GM12801 (cell line): ENCODE results near the gene CLINT1.

Experiments
- CTCF ChIP-seq: IDR thresholded peaks from one replicate; pipeline ENCODE4 v1.5.1; 2011; ENCODE audit warnings: control low read depth; ENCODE audit not compliant: insufficient read length; ENCODE audit errors: extremely low read depth

CLINT1 gene

DNA sequence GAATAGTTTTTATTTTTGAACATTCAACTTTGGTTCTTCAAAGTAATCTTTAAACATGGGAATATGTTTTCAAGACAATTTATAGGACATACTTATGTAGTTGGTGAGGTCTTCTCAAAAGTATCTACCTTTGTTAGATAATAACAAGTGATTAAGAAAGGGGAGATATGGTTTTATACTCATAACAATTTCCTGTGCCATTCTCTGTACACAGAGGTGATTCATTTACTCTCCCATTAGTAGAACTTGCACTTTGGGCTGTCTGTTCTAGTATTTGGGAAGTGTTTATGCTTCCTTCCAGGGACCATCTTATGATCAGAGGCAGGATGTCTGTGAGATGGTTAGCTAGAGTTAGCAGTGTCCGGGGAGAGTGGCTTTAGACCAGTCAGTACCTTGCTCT is 100.2 kb downstream of the CLINT1 start:
- no peak for TF ChIP-seq CTCF

DNA sequence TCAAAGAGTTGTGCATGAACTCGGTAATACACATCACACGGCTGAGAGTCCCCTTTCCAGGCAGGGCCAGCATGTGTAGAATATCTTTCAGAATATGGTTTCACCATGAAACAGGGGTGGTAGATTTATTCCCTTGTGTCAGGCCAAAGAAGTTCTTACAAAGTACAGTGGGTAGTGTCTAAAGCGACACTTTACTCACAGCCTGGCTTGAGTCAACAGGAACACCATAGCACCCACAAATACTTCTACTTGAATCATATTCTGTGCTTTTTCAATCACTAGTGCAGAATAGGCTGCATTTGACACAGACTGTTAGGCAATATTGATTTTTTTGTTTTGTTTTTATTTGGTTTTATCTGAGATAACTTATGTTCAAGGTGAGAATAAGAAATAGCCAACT is 102.8 kb downstream of the CLINT1 start:
- TF ChIP-seq CTCF, result no peak

DNA sequence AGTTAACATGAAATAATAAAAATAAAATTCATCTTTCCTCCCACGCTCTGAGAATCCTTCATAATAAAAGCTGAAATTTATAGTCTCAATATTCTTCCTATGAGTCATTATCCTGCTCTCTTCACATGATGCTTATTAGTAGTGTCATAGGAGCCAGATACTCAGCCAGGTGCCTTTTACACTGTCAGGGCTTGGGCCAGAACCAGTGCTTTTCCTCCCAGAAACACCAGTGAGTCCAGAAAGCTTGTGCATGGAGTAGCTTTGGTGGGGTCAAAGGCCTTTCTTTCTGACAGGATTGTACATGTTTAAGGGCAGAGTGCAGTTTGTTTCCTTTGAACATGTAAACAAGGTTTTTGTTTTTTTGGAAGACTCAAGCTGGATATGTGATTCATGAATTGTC is 108.6 kb downstream of the CLINT1 start:
- TF ChIP-seq CTCF, result no peak

GRCh38 chr5:157749462-157749799 is 109.5 kb downstream of the CLINT1 start:
- no peak for TF ChIP-seq CTCF

- TF ChIP-seq CTCF, result no peak
Observed at GRCh38 chr5:157748760-157749461, 110.0 kb downstream of the CLINT1 start.

DNA sequence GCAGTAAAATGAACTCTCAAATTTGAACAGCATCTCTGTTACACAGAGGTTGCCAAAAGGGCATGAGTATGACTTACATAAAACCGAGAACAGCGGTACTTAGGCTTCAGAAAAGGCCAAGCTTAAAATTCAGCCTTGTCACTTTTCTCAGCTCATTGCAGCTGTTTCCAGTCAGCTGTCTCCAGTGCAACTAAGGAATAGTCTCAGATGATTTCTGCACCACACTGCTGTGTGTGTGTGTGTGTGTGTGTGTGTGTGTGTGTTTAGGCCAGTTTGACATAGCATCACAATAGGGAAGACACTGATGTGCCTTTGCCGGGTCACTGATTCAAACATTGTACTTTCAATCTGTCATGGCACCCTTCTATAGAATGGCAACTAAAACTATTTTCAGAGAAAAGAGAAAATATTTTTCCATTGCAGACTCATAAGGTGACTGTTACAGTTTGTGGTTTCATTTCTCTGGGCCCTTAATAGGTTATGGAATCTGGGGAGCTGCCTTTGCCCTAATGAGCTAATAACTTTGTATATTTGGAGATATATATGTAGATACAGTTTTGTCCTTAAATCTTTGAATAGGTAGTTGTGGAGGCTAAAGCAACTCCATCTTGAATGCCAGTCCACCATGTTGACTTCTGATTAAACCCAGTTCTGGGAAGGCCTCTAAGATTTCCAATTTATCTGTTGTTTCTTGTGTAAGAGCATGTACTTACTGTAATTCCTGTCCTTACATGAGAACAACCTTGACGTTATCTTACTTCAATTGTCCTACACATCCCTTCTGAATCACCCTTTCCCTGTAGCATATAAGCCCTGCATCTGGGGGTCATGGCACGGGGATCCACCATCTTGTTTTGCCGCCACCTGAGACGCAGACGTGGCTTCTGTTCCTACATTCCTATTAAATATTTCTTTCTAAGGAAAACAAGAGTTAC is 110.9 kb downstream of the CLINT1 start:
- TF ChIP-seq CTCF, result no peak

DNA sequence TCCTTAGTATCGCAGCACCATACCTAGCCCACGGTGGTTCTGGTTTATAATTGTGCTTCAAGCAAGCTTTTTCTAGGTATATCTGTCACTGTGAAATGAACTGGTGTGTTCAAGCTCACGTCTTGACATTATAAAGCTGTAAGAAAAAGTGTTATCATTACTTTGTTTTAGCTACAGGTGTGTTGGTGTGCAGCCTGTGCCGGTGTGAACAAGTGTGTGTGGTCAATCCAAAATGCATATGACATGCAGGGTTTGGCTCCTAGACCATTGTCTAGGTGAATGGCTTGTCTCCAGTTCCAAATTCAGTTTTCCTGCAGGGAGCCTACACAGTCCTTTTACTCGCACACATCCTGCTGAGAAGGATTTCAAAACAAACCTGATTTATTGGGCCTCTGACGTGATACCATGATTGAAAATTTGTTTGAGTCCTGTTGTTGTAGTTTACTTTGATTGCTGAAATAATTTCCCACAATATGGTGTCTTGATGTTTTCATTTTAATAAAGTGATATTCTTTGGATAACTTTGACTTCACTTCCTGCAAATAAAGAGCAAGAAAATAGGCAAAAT is 111.7 kb downstream of the CLINT1 start:
- TF ChIP-seq CTCF, result no peak
